Measurements from ENCODE around the gene CALN1. TPM values are rescaled to one million over a fixed set of nuclear protein-coding genes. Genes with fewer than 3 reads are reported as not detected.

The CALN1 gene
- total RNA-seq, 1 donor from 2014 or later = 0.17 TPM

- no peak for DNase-seq
These were observed 241.7 kb downstream of the CALN1 start for GRCh38 chr7:72170475-72170874.

DNA sequence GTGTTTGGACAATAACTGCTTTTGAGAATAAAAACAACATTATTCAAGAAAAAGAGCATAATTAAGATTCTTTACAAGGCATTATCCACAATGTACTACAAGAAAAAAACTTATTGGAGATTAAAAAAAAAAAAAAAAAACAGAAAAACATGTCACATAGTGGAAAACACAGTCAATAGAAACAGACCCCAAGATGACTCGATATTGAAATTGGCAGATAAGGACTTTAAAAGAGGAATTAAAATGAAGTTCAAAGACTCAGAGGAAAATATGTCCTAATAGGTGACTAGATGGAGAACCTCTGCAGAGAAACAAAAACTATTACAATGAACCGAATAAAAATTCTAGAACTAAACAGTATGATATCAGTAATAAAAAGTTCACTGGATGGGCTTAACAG, 248.9 kb downstream of the CALN1 start:
- no peak for DNase-seq

DNA sequence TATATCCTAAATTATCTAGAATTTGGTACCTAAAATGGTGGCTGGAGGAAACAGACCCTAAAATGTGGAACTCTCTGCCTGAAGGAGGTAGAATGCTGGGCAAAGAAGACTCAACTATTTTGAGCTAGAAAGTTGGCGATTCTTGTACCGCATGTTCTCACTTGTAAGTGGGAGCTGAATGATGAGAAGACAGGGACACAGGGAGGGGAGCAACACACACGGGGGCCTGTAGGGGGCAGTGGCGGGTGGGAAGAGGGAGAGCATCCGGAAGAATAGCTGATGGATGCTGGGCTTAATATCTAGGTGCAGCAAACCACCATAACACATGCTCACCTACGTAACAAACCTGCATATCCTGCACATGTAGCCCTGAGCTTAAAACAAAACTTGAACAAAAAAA, 250.6 kb downstream of the CALN1 start:
- DNase-seq = no peak

- no peak for DNase-seq
These were observed 252.2 kb downstream of the CALN1 start for GRCh38 chr7:72159911-72160310.

DNA sequence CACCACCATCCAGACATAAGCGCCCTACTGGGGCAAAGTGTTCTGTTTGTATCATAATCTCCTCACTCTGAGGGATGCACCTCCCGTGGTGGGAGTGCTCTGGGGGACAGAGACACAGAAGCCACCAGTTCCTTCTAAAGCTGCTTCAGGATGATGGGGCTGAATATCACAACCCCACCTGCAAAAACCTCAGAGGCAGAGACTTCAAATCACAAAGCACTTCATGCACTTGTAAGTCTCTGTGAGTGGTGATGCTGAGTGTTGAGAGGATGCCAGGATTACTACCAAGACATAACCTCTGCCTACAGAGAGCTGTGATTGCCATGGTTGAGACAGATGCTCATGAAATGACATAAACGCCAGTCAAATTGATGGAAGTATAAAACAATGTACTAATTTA, 255.5 kb downstream of the CALN1 start:
- no peak for DNase-seq

DNA sequence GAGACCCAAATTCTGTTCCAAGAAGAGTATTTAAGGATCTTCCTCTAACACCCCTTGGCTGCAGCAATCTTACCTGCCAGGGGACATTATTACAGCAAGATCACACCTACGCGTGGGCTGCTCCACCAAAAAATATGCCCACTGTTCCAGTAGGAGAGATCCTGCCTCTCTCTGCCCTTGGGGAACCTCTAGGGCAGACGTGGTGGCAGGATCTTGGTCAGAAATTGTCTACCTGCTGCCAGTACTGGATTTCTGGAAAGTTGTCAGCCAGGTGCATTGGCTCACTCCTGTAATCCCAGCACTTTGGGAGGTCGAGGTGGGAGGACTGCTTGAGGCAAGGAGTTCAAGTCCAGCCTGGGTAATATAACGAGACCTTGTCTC, 259.0 kb downstream of the CALN1 start:
- no peak for DNase-seq

- DNase-seq = no peak
These were observed 259.7 kb downstream of the CALN1 start for GRCh38 chr7:72152161-72153131.

DNA sequence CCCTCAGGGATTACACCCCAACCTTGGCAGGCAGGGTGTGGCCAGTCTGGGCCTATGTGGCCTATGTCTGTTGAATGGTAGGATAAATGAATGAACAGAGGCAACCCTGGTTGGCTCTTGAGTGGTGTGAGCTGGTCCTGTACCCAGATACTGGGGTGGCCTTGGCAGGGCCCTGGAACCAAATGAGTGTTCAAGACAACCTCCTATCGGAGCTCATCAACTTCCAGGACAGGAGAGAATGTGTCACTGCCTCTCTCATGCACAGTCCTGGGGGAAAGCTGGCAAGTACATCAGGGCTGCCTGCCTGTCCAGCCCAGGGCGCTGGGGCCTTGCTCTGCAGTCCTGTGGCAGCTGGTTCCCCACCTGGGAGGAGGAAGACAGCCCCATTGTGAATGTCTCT, 271.6 kb downstream of the CALN1 start:
- no peak for DNase-seq

DNA sequence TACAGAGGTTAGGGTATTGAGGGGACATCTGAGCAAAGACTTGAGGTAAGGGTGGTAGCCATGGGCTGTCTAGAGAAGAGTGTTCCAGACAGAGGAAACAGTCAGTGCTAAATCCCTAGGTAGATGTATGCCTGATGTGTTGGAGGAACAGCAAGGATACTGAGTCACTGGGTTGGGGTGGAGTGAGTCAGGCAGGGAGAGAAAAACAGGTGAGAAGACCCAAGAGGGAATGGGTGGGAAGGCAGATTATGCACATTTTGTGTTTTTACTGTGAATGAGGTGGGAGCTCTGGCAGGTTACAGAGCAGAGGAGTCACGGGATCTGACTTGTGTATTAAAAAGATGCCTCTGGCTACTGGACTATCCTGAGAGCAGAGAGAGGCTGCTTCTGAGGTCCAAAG, 285.0 kb downstream of the CALN1 start:
- DNase-seq = no peak

GRCh38 chr7:72123913-72124312, 288.2 kb downstream of the CALN1 start:
- no peak for DNase-seq

DNA sequence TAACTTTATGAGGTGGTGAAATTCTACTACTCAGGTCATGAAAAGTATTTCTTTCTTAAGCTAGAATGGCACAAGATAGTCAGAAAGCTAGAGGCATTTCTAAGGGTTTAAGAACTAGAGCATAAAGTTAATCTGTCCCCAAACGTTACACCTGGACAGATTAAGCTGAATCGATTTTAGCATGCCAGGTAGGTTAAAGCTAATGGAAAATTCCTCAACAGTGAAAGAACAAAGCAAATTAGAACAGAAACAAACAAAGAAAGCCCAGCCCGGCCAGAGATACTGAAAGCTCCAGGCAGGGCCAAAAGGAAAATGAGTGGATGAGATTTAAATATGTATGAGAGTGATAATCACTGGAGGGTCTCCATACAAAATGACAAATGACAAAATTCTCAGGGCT, 293.8 kb downstream of the CALN1 start:
- DNase-seq = no peak

- DNase-seq = no peak
These were observed 298.0 kb downstream of the CALN1 start for GRCh38 chr7:72114129-72114528.

GRCh38 chr7:72112992-72113391, 299.1 kb downstream of the CALN1 start:
- no peak for DNase-seq

GRCh38 chr7:72112530-72112929, 299.6 kb downstream of the CALN1 start:
- DNase-seq = no peak

DNA sequence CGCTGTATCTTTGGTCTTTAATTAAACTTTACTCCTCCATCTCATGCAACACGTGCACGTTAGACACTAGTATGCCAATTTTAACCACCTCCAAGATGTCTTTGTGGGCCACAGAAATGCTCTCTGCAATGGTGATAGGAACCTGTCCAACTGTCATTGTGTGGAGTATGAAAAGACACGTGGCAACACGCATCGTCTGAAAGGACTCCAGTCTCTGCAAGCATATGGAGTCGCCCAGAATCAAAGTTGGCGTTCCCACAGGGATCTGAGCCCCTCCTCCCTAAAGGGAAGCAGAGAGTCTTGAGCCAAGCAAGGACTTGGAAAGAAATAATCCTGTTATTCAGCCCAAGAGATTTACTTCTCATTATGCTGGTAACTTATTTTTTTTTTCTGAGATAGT, 301.1 kb downstream of the CALN1 start:
- no peak for DNase-seq

- DNase-seq = no peak
These were observed 302.6 kb downstream of the CALN1 start for GRCh38 chr7:72109566-72109965.

GRCh38 chr7:72106405-72106804, 305.7 kb downstream of the CALN1 start:
- no peak for DNase-seq

DNA sequence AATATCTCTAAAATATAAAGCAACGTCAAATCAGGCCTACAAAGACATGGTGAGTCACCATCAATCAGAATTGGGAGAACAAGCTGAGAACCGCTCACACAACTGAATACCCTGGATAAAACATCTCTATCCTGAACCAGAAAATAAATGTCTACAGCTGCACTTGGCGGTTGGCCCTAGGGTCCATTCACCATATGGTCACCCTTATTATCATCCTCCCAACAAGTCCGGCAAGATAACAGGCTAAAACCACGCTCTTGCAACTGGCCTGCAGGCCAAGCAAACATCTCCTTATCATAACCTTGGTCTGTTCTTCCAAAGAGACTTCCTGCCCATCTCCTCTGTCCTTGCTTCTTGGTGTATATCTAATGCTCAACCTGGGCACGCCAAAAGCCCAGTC, 310.7 kb downstream of the CALN1 start:
- DNase-seq = no peak

- DNase-seq = no peak
These were observed 312.4 kb downstream of the CALN1 start for GRCh38 chr7:72099784-72100183.

DNA sequence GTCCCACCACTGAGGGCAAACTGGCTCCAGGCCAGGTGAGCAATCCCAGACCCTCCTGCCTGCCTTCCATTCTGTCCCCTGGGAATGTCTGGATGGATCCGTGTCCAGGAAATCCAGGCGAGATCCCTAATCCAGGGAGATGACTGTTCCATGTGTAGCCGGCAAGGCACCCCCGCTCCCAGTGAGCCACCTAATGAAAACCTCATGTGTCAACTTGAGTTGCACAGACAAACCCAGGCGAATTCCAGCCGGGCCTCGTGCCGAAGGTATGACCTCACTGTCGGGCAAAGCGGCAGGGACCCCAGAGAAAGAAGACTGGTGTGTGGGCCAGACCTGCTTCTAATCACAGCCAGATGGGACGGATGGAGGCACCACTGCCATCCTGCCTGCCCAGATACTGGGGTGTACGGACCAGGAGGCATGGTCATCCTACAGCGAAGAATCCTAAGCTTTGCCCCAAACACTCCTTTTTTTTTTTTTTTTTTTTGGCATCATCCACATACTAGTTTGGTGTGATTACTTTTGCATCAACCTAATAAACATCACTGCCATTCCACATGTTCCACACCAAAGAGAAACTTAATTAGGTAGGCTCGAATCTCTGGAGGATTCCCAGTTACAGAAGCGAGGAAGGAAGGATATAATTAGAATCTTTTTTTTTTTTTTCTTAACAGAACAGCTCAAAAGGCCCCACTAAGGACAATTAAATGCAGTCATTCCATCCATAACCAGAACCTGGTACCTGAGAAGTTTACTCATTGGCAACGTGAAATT, 313.1 kb downstream of the CALN1 start:
- no peak for DNase-seq

DNA sequence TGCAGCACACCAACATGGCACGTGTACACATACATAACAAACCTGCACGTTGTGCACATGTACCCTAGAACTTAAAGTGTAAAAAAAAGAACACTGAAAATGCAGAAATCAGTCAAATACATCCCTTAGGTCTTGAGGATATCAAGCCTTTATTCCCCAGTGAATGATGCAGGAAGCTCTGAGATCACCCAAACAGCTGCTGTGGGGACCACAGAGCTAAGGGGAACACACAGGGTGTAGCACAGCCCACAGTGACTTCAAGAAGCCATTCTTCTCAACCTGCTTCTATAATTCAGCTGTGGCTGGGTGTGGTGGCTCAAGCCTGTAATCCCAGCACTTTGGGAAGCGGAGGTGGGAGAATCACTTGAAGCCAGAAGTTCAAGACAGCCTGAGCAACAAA, 314.9 kb downstream of the CALN1 start:
- no peak for DNase-seq

GRCh38 chr7:72092769-72093168, 319.4 kb downstream of the CALN1 start:
- DNase-seq = no peak

- DNase-seq = no peak
These were observed 324.2 kb downstream of the CALN1 start for GRCh38 chr7:72087926-72088325.

Measured in dermis blood vessel endothelial cell (primary cell).